HepG2 (cell line): ENCODE results near the gene SLC50A1. TPM values are rescaled to one million over a fixed set of nuclear protein-coding genes. Genes with fewer than 3 reads are reported as not detected.

ENCODE experiments used
- FOSL2 ChIP-seq: sonication (generic); formaldehyde crosslinking; IDR thresholded peaks from 2 replicates; pipeline ENCODE4 v1.4.0; 2020; ENCODE audit warnings: missing genetic modification reagents
- HNRNPLL ChIP-seq: fragments of 200-400 bp; formaldehyde crosslinking; IDR thresholded peaks from 2 replicates; pipeline ENCODE4 v1.6.1; 2017; ENCODE audit warnings: mild to moderate bottlenecking, low read depth, low read length; ENCODE audit not compliant: poor library complexity, severe bottlenecking
- IRF2 ChIP-seq: IDR thresholded peaks from 2 replicates; pipeline ENCODE4 v1.6.1; 2018; ENCODE audit warnings: missing genetic modification reagents, missing compliant biosample characterization
- KAT8 ChIP-seq: IDR thresholded peaks from 2 replicates; pipeline ENCODE4 v1.6.1; 2016; ENCODE audit warnings: missing genetic modification reagents, missing compliant biosample characterization
- KDM1A ChIP-seq: IDR thresholded peaks from 2 replicates; pipeline ENCODE4 v1.6.1; 2016; ENCODE audit warnings: missing compliant biosample characterization
- LCORL ChIP-seq, 2 experiments: fragments of 450-650 bp in 1 of 2; sonication (generic) in 1 of 2; formaldehyde crosslinking in 1 of 2; IDR thresholded peaks; 2 replicates each; pipeline versions ENCODE4 v1.5.0 to v1.6.1; 2017 to 2020; ENCODE audit warnings: antibody characterized with exemption in 1 of 2, missing genetic modification reagents in 1 of 2
- MXD4 ChIP-seq: IDR thresholded peaks from 2 replicates; pipeline ENCODE4 v1.6.1; 2016; ENCODE audit warnings: mild to moderate bottlenecking, missing biosample characterization, missing genetic modification reagents
- RBAK ChIP-seq: sonication (generic); formaldehyde crosslinking; IDR thresholded peaks from 2 replicates; pipeline ENCODE4 v1.5.1; 2020; ENCODE audit warnings: mild to moderate bottlenecking, missing genetic modification reagents
- SALL2 ChIP-seq: sonication (generic); formaldehyde crosslinking; IDR thresholded peaks from 2 replicates; pipeline ENCODE4 v1.8.1; 2023; ENCODE audit warnings: mild to moderate bottlenecking, missing genetic modification reagents, inconsistent platforms
- SMAD3 ChIP-seq: sonication (generic); formaldehyde crosslinking; IDR thresholded peaks from 2 replicates; pipeline ENCODE4 v1.4.0; 2020; ENCODE audit warnings: missing genetic modification reagents
- TCF7 ChIP-seq: sonication (generic); IDR thresholded peaks from 2 replicates; pipeline ENCODE4 v1.6.1; 2016; ENCODE audit warnings: antibody characterized with exemption, low read depth
- TFDP2 ChIP-seq: sonication (generic); formaldehyde crosslinking; IDR thresholded peaks from 2 replicates; pipeline ENCODE4 v1.4.0; 2020; ENCODE audit warnings: missing genetic modification reagents
- TRAFD1 ChIP-seq: sonication (generic); formaldehyde crosslinking; IDR thresholded peaks from 2 replicates; pipeline ENCODE4 v1.5.1; 2020; ENCODE audit warnings: missing genetic modification reagents, mild to moderate bottlenecking, borderline replicate concordance
- UBTF ChIP-seq: sonication (generic); formaldehyde crosslinking; IDR thresholded peaks from 2 replicates; pipeline ENCODE4 v1.4.0; 2020; ENCODE audit warnings: mild to moderate bottlenecking, missing genetic modification reagents
- ZBTB38 ChIP-seq: sonication (generic); formaldehyde crosslinking; IDR thresholded peaks from 2 replicates; pipeline ENCODE4 v1.5.1; 2020; ENCODE audit warnings: mild to moderate bottlenecking, missing genetic modification reagents
- ZEB1 ChIP-seq: IDR thresholded peaks from 2 replicates; pipeline ENCODE4 v1.6.1; 2012; ENCODE audit warnings: mild to moderate bottlenecking, low read depth, inconsistent platforms; ENCODE audit not compliant: insufficient replicate concordance
- ZKSCAN1 ChIP-seq: fragments of 150-350 bp; IDR thresholded peaks from 2 replicates; pipeline ENCODE4 v1.6.1; 2014; ENCODE audit warnings: low read length
- ZNF331 ChIP-seq: sonication (generic); formaldehyde crosslinking; IDR thresholded peaks from 2 replicates; pipeline ENCODE4 v1.4.0; 2020; ENCODE audit warnings: missing genetic modification reagents
- ZNF468 ChIP-seq: sonication (generic); formaldehyde crosslinking; IDR thresholded peaks from 2 replicates; pipeline ENCODE4 v1.8.0; 2022; ENCODE audit warnings: mild to moderate bottlenecking, moderate library complexity, missing genetic modification reagents
- ZNF772 ChIP-seq: sonication (generic); formaldehyde crosslinking; IDR thresholded peaks from 2 replicates; pipeline ENCODE4 v1.5.0; 2020; ENCODE audit warnings: mild to moderate bottlenecking, missing genetic modification reagents
- polyA plus RNA-seq, 8 experiments: library from polyadenylated mRNA; depleted of rRNA in 3 of 8; stranded (reverse) in 7 of 8; unstranded in 1 of 8; fragments of >200 nt; fragmentation: Illumina TruSeq in 4 of 8; extraction: Trizol in 4 of 8; gene quantifications; 2 replicates each; pipeline versions ENCODE4 v1.2.1 to v1.2.3, GENCODE V29; 2011 to 2016; ENCODE audit warnings: low read depth in 4 of 8, missing spikeins in 1 of 8, mixed read lengths in 1 of 8; ENCODE audit not compliant: insufficient read depth in 1 of 8
- total RNA-seq, 5 experiments: library from RNA; depleted of rRNA; stranded (reverse); fragments of >200 nt; fragmentation: Illumina TruSeq; extraction: Trizol; gene quantifications; 2 replicates each; pipeline ENCODE4 v1.2.3, GENCODE V29; 2016; ENCODE audit warnings: low read depth in 1 of 5
- TF ChIP-seq, protein P1 (sequence below): IDR thresholded peaks from 2 replicates; pipeline ENCODE4 v1.6.1; 2016; ENCODE audit warnings: low read depth, borderline replicate concordance
- TF ChIP-seq, protein P2 (sequence below): sonication (generic); formaldehyde crosslinking; IDR thresholded peaks from 2 replicates; pipeline ENCODE4 v1.8.0; 2022; ENCODE audit warnings: missing genetic modification reagents, mild to moderate bottlenecking, borderline replicate concordance

SLC50A1 gene
- total and polyA plus RNA-seq, 2 of the 13 experiments (the other 11 are each of a cell fraction or from before 2014, with no cell fraction given), result 22.5 to 46.8 TPM

DNA sequence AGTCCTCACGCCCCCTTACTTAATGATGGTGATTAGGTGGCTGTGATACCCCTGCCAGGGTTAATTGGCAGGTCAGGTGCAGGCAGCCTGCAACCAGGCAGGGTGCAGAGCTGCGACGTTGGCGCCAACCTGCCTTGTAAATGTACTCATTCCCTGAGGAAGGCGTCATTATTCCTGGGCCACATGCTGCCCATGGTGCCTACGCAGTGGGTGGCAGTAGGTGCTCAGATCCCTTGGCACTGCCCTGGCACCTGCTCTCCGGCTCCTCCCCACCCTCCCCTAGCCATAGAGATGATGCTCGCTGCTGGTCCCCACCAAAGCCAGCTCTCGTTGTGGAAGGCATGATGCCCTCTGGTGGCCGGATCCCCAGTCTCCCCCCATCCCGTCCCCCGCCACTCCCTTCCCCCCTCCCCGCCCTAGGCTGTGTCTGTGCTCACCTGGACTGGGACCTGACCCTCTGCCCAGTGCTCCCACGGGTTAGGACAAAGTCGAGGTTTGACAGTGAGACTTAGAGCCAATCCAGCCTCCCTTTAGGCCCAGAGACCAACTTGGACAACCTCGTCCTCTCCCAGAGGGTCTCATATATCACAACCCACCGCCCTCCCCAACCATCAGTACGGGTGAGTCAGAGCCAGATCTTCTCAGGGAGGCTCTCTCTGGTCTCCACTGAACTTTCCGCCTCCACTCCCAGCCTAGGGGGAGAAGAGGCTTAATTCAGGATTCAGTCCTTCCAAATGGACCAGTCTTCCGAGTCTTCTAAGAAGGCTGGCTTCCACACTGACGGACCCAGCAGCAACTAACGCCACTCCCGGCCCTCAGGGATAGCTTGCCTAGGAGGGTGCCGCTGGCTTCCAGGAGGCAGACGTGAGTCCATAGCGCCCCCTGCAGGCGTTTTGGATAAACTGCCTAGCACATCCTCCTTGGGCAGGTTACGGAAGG lies 31.8 kb downstream of the SLC50A1 start (continued):
- TF ChIP-seq LCORL (IDR thresholded peaks at IDR 0.05) (no peak), LCORL (CRISPR knock-in tag; IDR thresholded peaks at IDR 0.05) (peak; percentile 70; the same call in 1 of the 2 replicates), ZNF468 (no peak), UBTF (CRISPR knock-in tag) (peak; percentile 62), TRAFD1 (CRISPR knock-in tag) (0 out of 2 replicates have a peak, but pooled peaks have one; percentile 16), ZBTB38 (CRISPR knock-in tag) (no peak), TCF7 (no peak), ZNF331 (CRISPR knock-in tag) (peak; percentile 64; the same call in 1 of the 2 replicates), ZEB1 (peak; percentile 69), SALL2 (no peak), KDM1A (CRISPR knock-in tag) (no peak), KAT8 (CRISPR knock-in tag) (peak; percentile 40; the same call in 1 of the 2 replicates), TFDP2 (CRISPR knock-in tag) (no peak), SMAD3 (CRISPR knock-in tag) (peak; percentile 62; the same call in 1 of the 2 replicates), HNRNPLL (no peak), MXD4 (peak; percentile 23; the same call in 1 of the 2 replicates), IRF2 (CRISPR knock-in tag) (0 out of 2 replicates have a peak, but pooled peaks have one; percentile 31), RBAK (no peak), FOSL2 (CRISPR knock-in tag) (no peak; the same call in 1 of the 2 replicates), ZNF772 (CRISPR knock-in tag) (peak; percentile 70; the same call in 1 of the 2 replicates), ZKSCAN1 (no peak)
- TF ChIP-seq, protein P1, sequence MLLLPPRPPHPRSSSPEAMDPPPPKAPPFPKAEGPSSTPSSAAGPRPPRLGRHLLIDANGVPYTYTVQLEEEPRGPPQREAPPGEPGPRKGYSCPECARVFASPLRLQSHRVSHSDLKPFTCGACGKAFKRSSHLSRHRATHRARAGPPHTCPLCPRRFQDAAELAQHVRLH (CRISPR knock-in tag), result peak; percentile 85; the same call in 1 of the 2 replicates
- TF ChIP-seq, protein P2, sequence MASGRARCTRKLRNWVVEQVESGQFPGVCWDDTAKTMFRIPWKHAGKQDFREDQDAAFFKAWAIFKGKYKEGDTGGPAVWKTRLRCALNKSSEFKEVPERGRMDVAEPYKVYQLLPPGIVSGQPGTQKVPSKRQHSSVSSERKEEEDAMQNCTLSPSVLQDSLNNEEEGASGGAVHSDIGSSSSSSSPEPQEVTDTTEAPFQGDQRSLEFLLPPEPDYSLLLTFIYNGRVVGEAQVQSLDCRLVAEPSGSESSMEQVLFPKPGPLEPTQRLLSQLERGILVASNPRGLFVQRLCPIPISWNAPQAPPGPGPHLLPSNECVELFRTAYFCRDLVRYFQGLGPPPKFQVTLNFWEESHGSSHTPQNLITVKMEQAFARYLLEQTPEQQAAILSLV (CRISPR knock-in tag), result no peak
